KOPT-K1 (cell line): Measurements from ENCODE around the gene ASF1A.

Experiments used
- H3K27ac ChIP-seq: fragments of 200-600 bp; sonication (generic); 2 replicates; pipeline ENCODE4 v1.5.1; 2016; ENCODE audit warnings: antibody characterized with exemption, mild to moderate bottlenecking, low read depth, low read length; ENCODE audit not compliant: poor library complexity, severe bottlenecking
- H3K36me3 ChIP-seq: fragments of 200-600 bp; sonication (generic); 2 replicates; pipeline ENCODE4 v1.5.1; 2017; ENCODE audit warnings: antibody characterized with exemption, mild to moderate bottlenecking, low read length, moderate library complexity; ENCODE audit not compliant: insufficient read depth
- H3K9me3 ChIP-seq: fragments of 200-600 bp; sonication (generic); 2 replicates; pipeline ENCODE4 v1.5.1; 2017; ENCODE audit warnings: antibody characterized with exemption, low read length, mild to moderate bottlenecking; ENCODE audit not compliant: insufficient read depth, poor library complexity, severe bottlenecking

ASF1A gene

DNA sequence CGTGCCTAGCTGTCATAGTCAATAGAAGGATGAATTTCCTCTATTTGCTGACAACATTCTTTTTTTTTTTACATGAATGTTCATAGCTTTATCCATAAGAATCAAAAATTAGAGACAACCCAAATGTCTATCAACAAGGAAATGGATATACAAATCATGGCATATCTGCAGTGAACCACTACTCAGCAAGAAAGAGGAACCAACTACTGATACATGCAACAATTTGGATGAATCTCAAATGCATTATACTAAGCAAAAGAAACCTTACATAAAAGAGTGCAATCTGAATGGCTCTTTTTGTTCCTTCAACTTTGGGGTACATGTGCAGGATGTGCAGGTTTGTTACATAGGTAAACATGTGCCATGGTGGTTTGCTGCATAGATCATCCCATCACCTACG is 58.7 kb downstream of the ASF1A start:
- Histone ChIP-seq H3K27ac (no peak overlapping the region), H3K36me3 (no peaks in the 10 kb centered on the region), H3K9me3 (no peaks in the 10 kb centered on the region)

DNA sequence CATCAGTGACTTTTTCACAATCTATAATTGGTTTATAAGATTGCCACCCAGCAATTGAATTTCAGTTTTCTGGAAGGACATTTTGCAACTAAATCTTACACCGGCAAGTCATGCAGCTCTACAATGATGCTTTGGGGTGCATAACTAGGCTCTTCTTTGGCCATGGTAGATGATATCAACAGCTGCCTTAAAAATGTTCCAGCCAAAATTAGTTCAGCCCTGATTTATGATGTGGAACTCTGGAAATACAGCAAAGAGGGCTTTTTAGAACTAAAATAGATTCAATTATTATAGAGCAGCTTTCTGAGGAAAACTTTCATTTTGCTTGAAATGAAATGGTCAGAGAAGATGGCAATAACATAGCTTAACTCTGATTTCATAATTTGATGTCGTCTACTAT is 59.4 kb downstream of the ASF1A start:
- Histone ChIP-seq H3K36me3 (no peaks in the 10 kb centered on the region), H3K27ac (no peak overlapping the region), H3K9me3 (no peaks in the 10 kb centered on the region)
